Right hindlimb (tissue), 1 donor: Measurements from ENCODE around the gene SLC22A12.

Experiments used
- DNase-seq: peaks from one replicate; pipeline ENCODE4 v3.0.0-alpha.2; 2018

SLC22A12 gene

DNA sequence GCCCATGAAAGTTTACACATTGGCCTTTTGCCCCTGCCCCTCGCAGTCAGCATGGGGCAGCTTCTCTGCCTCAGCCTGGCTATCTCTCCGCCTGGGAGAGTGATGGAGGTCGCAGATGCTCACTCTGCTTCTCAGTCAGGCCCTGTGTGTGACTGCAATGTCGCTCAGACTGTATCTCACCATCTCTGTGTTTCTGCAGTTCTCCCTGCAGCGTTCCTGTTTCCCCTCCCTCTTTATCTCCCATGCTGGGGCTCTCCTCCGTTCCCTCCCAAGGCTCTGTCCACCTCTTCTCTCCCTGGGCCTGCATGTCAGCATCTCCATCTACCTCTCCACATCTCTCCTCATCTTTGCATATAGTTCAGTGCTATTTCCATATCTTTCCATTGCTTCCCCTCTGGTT is 38.1 kb downstream of the SLC22A12 start:
- DNase-seq: no peak

DNA sequence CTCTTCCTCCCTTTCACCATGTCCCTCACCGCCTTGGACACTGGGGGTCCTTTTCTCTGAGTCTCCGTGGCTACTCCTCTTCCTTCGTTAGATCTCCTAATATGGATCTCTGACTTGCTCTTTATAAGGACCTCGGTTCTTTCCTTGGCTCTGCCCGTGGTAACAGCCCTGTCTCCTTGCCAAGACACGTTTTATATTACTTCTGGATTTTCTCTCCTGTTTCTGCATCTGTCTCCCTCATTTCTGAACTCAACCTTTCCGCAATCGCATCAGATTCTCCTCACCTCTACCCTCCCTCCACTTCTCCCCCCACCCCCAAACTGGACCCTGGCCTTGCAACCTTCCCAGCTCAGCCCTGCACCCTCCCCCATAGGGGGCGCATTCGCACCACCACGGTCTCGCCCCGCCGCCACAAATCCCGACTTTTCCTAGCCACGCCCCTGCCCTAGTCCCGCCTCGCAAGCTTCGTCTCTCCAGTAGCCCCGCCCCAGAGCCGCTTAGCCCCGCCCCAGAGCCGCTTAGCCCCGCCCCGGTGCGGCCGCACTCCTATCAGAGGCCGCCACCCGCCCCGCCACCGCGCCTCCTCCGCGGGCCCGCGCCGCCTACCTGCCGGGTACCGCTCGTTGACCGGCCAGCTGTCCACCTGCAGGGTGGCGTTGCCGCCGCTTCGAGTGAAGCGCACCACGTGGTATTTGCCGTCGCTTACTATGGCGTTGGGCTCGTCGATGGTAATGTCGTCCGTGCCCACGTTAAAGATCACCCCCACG is 39.0 kb downstream of the SLC22A12 start:
- DNase-seq: peak; percentile 55

DNA sequence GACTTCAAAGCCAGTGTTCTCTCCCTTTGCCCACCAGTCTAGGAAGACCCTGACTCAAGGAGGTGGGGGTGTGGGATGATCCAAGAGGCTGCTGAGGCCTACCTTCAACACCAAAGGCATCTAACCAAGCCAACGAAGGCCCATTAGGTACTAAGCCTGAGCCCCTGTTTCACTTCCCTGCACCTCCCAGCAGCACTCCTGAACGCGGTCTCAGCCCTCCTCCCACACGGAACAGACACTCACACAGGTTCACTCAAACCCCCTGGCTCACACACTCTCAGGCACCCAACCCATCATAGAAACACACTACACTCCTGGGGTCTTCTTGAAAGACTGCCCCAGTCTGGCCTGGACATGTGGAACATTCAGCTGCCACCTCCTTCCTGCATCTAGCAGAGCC is 40.7 kb downstream of the SLC22A12 start:
- no peak for DNase-seq

DNA sequence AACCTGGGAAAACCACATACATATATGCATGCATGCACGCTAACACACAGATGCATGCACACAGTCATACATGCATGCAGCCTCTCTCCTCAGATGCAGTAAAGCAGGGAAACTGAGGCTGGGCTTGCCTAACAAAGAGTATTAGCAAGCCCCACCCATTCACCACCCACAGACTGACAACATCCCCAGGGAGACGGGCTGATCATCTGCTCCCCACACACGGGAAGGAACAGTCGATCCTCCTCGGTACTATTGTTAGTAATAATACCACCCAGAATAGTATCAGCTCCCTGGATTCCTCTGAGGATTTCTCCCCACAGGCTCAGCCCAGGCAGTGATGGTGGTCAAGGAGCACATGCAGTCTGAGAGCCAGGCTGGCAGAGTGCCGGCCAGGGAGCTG is 41.2 kb downstream of the SLC22A12 start:
- no peak for DNase-seq

DNA sequence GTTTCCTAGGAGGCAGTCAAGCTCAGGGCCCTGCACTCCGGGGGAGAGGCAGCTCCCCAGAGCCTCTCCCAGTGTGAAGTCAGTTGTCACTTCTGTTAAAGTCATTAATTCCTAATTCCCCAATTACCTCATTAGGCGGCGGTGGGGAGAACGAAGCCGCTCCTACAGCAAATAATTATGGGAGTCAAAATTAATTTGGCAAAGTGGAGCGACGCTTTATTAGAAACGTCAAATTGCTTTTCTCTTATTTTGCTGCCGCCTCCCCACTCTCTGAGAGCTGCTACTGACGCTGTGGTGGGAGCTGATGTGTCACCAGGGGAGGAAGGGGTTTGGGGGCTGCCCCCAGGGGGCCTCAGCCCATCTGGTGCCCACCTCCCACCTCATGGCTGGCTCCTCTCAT is 41.6 kb downstream of the SLC22A12 start:
- DNase-seq: no peak

DNA sequence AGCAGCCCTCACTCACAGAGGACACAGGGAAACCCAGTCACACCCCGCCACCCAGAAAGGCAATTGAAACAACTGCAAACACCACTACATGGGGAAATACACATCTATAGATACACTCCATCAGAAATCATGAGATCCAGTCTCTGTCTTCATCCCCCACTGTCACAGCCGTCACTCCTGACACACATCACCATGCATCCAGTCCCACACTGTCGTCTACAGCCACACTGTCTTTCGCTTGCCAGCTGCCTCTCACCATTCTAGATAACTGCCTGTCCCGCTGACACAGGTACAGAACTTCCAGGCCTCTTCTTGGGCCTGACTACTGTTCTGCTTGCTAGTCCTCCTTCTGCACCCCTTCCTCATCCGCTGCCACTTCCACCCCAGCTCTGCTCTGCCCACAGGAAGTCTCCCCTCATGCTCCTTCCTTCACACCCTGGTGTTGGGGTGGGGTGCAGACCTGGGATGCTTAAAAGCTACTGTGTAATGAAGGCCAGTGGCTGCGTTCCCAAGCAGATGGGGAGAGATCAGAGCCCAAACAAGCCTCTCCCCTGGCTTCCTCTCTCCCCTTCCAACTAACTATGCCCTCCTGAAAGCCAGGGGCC is 42.6 kb downstream of the SLC22A12 start:
- no peak for DNase-seq

DNA sequence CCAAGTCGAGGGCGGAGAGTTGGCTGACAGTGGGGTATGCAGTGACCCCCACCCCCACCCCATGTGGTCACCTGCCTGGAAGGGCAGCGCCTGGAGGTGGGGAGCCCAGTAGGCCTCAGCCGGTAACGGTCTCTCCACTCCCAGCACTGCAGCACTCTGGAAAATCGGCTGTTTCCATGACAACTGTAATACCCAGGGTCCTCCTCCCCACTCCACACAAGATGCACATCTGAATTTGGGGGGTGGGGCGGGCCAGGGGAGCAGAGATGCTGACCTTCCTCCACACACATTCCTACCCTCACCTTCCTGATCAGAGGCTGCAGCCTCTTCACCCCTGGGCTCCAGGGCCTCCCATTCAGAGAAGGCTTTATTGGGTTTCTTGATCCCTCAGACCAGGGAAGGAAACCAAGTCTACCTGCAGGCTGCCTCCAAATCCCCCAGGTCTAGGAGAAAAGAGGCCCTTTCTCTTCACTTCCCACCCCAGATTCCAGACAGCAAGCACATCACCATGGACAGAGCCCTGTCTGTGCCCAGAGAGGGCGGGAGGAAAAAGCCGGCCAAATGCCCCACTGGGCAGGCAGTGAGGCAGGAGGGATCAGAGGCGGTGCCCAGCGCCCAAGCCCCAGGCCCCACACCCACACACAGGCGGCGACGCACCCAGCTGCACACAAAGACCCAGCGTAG is 46.5 kb downstream of the SLC22A12 start:
- no peak for DNase-seq

DNA sequence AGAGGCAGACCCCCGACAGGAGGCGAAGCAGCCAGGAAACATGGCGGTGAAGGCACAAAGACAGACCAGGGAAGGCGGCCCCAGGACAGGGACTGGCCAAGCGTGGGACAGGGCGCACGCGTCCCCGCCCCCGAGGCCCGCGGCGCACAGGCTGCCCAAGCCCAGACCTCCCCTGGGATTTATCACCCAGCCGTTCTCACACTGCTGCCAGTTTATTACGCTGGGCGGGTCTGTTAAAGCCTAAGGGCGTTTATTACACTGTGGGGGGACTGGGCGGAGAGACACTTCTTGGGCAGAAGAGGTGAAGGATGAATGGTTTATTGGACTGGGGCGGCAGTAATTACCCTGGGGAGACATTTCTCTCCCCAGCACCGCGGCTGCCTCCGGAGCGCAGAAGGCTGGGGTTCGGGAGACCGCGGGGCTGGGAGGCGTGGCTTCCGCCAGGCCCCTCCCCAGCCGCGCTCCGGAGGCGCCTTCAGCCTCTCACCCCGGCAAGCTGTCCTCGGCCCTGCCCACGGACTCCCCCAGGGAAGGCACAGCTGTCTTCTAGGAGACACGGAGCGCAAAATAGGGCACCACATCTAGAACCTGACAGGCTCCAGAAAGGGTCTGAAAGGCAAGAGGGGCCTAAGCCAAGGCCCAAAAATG is 47.1 kb downstream of the SLC22A12 start:
- DNase-seq: no peak

DNA sequence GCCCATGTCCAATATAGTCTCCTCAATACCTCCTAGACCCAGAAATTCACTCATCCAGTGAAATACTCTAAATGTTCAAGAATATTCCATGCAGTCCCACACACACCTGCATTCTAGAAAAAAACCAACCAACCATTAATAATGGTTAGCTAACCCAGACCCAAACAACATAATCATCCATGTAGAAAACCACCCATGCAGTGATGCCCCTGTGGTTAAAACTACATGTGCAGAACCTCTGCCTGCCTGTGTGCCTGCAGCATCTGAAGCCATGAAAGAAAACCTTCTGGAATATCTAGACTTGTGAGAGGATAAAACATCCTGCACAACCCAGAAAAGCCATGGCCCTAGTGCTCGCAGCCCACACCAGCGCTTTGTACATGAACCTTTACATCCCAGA is 47.8 kb downstream of the SLC22A12 start:
- no peak for DNase-seq

DNA sequence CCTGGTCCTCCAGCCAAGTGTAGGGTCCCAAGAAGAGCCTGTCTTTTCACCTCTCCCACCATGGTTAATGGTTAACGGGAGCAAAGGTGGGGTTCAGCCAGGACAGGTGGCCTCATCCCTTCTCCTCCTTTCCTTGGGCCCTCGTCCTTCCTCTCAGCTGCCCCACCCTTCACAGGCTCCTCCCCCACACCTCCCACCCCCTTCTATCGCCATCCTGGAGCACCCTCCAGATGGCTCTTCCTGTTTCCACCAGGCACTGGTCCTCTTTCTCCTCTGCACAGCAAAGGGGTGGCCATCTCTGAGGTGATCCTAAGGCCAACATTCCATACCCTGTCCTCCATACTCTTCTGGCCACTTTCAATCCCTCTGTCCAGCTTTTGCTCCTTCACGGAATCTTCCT is 48.9 kb downstream of the SLC22A12 start:
- DNase-seq: no peak

DNA sequence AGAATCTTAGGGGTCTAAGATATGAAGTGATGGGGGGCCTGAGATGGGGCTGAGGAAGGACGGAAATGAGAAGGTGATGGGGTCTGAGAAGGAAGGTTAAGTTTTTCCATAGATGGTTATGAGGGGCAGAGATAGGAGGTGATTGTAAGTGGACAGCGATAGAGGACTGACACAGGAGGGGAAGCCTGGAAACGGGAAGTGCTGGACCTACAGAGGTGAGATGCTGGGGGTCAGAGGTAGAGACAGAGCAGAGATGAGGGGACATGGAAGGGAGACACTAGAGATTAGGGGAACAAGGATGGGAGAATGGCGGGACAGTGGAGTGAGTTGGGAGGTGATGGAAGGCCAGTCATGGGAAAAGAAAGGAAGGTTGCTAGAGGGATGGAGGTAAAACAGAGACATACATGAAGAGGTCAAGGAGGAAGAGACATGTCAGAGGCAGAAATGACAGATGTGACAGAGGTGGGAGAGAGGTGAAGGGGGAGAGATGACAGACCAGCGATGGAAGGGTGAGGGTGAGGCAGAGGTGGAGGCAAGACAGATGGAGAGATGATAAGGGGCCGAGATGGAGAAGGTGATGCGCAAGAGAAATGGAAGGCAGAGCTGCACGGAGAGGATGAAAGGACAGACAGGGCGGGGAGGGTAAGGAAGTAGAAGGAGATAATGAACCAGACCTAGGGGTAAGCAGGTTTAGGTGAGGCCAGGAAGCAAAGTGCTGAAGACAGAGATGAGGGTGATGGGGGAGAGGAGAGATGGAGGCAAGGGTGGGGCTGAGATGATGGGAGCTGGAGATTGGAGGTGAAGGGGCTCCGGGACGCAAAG is 50.8 kb downstream of the SLC22A12 start:
- DNase-seq: no peak

DNA sequence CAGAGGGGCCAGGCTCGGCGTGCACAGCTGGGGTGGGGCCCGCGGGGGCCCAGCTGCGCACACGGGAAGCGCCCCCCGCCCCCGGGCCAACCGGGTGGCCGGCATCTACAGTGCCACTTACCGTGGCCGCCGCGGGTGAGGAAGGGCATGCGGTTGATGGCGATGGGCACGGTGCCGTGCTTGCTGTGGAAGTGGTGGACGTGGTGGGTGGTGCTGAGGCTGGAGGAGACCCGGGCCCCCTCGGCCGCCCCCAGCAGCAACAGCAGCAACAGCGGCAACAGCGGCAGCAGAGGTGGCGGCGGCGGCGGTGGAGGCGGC is 51.4 kb downstream of the SLC22A12 start:
- DNase-seq: no peak

DNA sequence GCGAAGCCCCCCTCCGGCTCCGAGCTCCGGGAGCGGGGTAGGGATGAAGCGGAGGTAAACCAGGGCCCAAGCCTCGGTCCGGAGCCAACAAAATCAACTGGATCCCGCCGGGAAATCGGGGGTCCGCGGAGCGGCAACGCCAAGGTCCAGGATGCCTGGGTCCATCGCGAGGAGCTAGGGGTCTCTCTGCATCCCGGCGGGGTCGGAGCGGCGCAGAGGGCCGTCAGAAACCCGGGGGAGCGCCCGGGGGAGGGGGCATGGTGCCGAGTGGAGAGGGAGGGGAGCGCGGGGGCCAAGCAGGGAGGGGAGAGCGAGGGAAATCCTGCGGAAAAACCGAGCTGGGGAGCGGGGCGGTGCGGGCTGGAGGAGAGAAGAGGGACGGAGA is 51.8 kb downstream of the SLC22A12 start:
- DNase-seq: peak; percentile 44

DNA sequence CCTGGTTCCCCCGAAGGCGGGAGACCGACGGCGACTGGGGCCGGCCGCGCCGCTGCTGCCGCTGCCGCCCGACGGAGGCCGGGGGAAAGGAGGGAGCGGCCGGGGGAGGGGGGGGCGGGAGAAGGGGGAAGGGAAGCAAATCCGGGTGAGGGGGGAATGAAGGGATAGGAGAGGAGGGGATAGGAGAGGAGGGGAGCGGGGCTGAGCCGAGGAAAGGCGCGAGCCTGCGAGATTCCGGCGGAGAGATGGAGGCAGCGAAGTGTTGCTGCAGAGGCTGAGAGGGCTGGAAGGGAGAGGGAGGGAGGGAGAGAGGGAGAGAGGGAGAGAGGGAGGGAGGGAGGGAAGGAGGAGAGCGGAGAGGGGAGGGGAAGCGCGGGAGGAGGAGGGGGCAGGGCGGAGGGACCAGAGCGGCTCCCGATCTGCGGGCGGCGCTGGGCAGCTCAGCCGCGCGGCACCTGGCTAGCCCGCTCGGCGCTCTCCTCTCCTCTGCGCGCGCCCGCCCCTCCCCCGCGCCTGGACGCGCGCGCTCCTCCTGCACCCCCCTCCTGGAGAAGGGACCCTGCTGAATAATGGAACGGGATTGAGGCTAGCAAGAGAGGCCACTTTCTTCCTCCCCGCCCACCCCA is 52.3 kb downstream of the SLC22A12 start:
- DNase-seq: peak; percentile 78

DNA sequence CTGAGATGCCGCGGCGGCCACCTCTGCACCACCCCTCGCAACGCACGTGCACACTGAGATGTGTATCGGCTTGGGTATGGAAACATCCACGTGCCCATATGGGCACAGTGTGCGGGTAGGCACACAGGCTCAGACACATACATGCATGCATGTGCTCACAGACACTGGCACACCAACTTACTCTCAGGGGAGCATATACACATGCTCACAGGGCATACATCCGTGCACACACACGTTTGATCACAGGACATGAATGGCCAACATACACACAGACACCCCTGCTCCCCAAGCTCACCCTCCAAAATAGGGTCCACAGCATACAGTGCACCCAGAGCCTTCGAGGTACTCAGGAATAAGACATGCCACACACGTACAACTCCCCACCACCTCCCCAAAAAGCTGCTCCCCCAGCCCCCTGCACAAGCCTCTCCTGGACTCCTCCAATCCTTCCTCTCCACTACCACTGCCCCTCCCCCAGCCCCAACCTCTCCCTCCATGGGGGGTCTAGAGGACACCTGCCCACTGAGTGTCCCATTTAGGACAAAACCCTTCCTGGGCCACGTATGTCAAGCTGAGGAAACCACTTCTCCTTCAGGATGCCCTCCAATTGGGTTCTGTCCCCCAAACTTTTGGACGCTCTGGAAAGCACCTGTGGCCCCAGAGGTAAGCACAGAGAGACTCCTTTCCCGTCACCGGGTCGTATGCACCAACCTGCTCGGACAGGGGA is 53.1 kb downstream of the SLC22A12 start:
- DNase-seq: no peak

DNA sequence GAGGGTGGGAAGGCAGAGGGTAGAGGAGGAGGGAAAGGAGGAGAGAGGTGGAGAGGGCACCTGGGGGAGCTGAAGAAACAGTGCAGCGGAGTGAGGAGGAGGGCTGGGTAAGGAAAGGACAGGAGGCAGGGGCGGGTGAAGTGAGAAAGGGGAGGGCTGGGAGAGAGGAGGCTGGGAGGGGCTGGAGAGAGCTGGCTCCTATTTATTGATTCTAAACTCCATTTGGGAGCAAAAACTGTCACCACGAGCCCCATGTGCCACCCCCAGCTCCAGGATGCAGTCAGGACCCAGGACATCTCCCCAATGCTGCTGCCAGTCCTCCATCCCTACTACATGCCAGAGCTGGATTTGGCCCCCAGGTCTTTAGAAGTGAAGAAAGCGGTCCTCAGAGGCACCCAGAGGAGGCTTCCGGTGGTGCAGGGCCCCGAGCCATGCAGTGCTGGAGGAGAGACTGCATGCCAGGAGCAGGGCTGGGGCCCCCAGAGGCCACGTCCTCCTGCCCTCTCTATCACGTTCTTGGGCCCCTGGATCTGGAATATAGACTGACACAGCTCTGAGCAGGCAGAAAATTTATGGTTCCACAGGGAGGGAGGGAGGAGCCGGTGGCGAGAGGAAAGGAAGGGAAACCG is 53.7 kb downstream of the SLC22A12 start:
- DNase-seq: no peak

DNA sequence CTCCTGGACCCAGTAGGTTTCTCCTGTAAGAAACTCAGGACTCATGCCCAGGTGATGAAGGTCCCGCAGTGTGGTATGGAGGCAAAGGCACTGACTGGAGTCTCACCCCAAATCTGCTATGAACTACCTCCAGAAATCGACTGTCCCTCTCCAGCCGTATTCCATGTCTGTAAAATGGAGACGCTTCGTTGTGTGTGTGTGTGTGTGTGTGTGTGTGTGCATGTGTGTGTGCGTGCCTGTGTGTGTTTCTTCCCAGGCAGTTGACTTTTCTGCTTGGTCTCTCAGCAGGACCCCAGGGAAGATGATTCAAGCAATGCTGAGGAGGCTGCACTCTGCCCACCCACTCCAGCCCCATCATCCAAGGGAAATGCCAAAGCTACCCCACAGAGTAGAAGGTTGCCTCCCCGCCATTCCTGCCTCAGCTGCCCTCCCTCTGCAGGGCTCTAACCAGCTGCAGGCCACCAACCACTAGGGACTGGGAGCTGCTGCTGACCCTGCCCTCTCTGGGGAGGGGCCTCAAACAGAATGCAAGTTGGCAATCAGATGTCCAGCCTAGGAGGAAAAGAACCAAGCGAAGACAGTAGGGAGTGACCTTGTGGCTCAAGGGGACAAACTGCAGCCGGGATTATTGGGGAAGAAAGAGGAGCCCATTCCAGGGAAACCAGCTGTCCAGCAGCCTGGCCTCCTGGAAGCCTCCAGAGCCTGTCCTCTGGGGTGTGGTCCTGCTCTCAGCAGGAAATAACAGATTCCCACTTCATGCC is 56.2 kb downstream of the SLC22A12 start:
- no peak for DNase-seq

DNA sequence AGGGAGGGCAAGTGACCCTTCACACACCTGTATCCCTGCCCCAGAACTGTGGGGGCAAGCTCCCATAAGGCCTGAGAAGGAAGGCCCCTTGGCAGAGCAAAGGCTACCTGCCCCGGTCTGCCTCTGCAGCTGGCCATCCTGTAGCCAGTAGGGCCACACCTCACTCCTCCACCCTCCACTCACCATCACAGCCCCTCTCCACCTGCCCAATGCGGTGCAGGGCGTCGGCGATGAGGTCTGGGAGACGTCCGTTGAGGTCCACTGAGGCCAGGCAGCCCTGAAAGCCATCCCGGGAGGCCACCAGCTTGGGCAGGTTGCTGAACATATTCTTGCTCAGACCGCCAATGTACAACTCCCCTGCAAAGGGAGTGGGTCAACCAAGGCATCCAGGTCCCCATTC is 57.5 kb downstream of the SLC22A12 start:
- no peak for DNase-seq

DNA sequence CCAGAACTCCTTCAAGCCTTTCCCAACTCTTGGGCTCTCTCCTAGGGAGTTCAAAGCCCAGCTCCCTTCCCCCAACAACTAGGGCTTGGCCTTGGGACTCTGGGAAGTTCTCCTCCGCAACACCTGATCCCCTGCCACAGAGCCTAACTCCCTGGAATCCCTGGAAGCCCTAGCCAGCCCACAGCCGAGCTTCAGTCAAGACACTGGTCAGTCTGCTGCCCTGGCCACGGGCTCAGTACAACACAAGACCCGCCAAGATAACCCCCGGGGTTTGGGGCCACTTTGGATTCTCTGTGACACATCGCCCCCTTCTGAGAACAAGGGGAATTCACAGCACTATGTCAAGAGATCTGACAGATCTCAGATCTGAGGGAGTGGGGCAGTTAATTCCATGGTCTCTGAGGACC is 58.3 kb downstream of the SLC22A12 start:
- DNase-seq: peak; percentile 50

DNA sequence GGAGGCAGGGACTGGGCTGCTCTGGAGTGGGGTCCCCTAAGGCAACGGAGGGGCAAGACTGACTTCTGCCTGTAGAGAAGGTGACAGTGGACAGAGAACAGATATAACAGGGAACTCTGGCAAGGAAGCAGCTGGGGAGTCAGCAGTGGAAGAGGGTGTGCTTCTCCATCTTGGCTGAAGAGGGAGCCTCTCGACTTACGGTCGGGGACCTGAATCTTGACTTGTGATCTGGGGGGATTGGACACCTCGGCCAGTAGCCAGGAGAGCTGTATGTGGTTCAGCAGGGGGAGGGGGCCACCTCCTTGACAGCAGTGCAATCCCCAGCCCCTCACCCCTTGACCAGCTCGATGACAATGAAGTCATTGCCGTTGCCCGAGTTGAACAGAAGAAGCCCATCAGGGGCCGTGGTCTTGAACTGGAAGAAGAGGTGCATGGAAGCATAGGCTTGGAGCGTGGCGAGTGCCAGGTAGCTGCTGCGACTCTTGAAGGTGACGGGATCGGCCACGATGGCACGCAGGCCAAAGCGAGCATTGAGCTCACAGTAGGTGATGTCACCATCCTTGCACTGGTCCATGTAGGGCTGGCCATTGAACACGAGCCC is 60.0 kb downstream of the SLC22A12 start:
- no peak for DNase-seq
